Colonic mucosa (tissue), 4 donors: Measurements from ENCODE around the gene GNAI3. TPM values are rescaled to one million over a fixed set of nuclear protein-coding genes. Genes with fewer than 3 reads are reported as not detected.

Experiments
- DNase-seq: peaks from one replicate; pipeline ENCODE4 v3.0.0-alpha.2; 2020
- H3K27ac ChIP-seq: fragments of 200-600 bp; one replicate; pipeline ENCODE4 v1.8.0; 2021
- H3K27me3 ChIP-seq: fragments of 200-600 bp; one replicate; pipeline ENCODE4 v1.8.0; 2021
- H3K36me3 ChIP-seq: fragments of 200-600 bp; one replicate; pipeline ENCODE4 v1.8.0; 2021
- H3K4me1 ChIP-seq: fragments of 200-600 bp; one replicate; pipeline ENCODE4 v1.8.0; 2021; ENCODE audit warnings: mild to moderate bottlenecking
- H3K4me3 ChIP-seq: fragments of 200-600 bp; one replicate; pipeline ENCODE4 v1.8.0; 2021
- H3K9ac ChIP-seq, 2 donors: one replicate each; pipeline ENCODE4 v1.7.0; 2013; ENCODE audit warnings: control low read depth in 2 of 2, low read depth in 2 of 2, low read length in 2 of 2
- H3K9me3 ChIP-seq: fragments of 200-600 bp; one replicate; pipeline ENCODE4 v1.8.0; 2021
- CTCF ChIP-seq: fragments of 200-600 bp; IDR thresholded peaks from one replicate; pipeline ENCODE4 v1.8.0; 2022; ENCODE audit warnings: antibody characterized with exemption, mild to moderate bottlenecking
- intact Hi-C: fragments of 100-400 bp; cut with DNase I; formaldehyde crosslinking; loops from one replicate; pipeline ENCODE4 v1.14.1; 2022
- total RNA-seq, 2 donors: library from RNA; stranded (reverse); fragmentation: NEBNext Ultra II Directional in 1 of 2; extraction: Animal tissue kit (Norgen Biotek cat#: 25700) in 1 of 2; gene quantifications; one replicate each; pipeline ENCODE4 v1.2.1, GENCODE V29; 2021
- donor health status: healthy.
- donor health status: DM: no; HTN: no; CAD: no.
- donor health status: DM: no; HTN: no; CAD: no.

GNAI3 gene
- total RNA-seq, 2 donors from 2014 or later = 7.7 to 8.9 TPM

DNA sequence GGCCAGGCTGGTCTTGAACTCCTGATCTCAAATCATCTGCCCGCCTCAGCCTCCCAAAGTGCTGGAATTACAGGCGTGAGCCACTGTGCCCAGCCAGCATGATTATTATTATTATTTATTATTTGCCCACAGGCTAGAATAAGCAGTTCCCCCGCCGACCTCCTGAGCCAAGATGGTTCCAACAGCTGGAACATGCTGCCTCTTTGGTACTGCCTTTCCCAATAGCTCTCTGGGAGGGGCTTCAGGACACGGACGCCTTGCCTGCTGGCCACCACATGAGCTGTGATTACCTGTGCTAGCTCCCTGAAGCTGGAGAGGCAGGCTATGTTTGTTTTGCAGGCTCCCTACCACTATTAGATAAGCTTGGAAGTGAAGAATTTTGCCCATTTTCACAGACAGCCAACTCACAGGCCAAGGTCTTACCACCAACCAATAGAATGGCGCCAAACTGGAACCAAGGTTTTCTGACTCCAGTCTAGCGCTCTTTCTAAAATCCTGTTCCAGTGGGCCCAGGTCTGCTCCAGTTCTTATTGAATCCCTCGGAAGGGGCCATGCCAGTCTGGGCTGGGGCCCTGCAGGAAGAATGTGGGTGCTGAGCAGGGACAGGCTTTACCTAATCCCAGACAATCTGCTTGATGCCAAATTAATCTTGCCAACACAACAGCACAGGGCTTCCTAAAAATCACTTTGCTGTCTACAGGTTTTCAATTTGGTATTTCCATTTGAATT, 10.8 kb upstream of the GNAI3 start:
- Histone ChIP-seq H3K36me3 (no peaks in the 10 kb centered on the region), H3K27ac (no peak overlapping the region), H3K4me1 (peaks cover 2% of the 10 kb centered on the region), H3K4me3 (no peak overlapping the region), H3K27me3 (no peaks in the 10 kb centered on the region), H3K9me3 (no peaks in the 10 kb centered on the region), H3K9ac (no peak overlapping the region)
- intact Hi-C loops = loop anchor here (10.0 kb wide), 1 partner anchor 113 kb away; the partner anchor contains the start of gene PSMA5
- DNase-seq = no peak
- TF ChIP-seq CTCF = no peak

DNA sequence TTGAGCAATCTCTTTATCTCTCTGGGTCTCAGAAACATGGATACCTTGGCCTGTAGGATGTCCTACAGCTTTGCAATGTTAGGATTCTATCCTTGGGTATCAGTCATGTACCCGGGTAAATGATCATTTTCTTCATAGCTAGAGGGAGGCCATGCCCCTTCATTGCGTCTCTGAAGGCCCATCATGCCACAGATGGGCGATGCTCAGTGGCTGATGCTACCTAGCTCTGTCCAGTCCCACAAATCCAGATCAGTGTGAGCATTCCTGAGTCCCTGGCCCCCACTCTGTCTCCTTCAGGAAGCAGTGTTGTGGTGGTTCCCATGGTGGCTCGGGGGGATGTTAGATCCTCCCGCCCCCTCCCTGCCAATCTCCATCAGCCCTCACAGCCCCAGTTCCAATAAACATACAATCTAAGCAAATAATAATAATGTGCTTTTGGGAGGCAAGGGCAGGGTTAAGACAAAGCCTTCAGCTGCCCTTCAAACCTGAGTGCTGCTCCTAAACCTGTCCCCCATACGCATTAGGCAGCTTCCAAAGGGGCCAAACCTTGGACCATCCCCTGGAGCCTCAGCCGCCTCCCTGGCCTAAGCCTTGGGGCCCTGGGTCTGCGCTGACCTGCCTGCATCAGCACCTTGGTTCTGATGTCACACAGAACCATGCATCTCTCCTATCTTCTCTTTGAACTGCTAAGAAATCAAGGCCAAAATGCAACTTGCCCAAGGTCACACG, 9.4 kb upstream of the GNAI3 start:
- no peak for DNase-seq
- H3K4me1 ChIP-seq = no peaks in the 10 kb centered on the region
- H3K27me3 ChIP-seq = no peaks in the 10 kb centered on the region
- no peaks in the 10 kb centered on the region for H3K9me3 ChIP-seq
- H3K9ac ChIP-seq = no peak overlapping the region
- TF ChIP-seq CTCF = no peak
- H3K4me3 ChIP-seq = no peak overlapping the region
- no peaks in the 10 kb centered on the region for H3K36me3 ChIP-seq
- intact Hi-C loops = loop anchor here (10.0 kb wide), 1 partner anchor 114 kb away; the partner anchor contains the start of gene PSMA5
- H3K27ac ChIP-seq = no peak overlapping the region

GRCh38 chr1:109539676-109540075, 8.7 kb upstream of the GNAI3 start, which contains the start of gene GPR61:
Gene GPR61, plus strand, starts transcription at chr1:109539872. Its CDS starts 3,151 bp downstream, at chr1:109543023.
- Histone ChIP-seq H3K27ac (no peak within 1 kb of the TSS), H3K36me3 (no peaks in the 10 kb centered on the region), H3K9ac (no peak within 1 kb of the TSS), H3K9me3 (no peaks in the 10 kb centered on the region), H3K27me3 (no peaks in the 10 kb centered on the region), H3K4me3 (no peak within 1 kb of the TSS), H3K4me1 (no peaks in the 10 kb centered on the region)
- TF ChIP-seq CTCF = no peak
- intact Hi-C loops = loop anchor here (5.0 to 10.0 kb wide), 4 partner anchors 98 to 445 kb away; partner anchors contain the start of genes AHCYL1 and PSMA5
- no peak for DNase-seq

DNA sequence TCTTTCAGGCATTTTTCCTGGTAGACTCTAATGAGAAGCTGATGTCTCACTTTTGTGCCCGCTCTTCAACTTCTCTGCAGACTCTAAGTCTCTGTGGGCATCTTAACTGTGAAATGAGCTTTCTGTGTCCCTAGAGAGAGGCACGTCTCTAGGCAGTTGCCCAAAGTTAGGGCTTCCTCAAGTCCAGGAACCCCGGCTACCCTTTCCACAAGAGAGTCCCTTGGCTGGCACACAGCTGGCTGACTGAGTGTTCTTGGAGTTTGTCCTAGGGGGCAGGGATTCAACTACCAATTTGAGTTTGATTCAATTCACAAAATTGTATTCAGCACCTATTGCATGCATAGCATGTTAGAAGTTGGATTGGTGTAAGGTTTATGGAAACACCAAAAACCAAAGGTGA, 7.3 kb upstream of the GNAI3 start:
- no peak for TF ChIP-seq CTCF

DNA sequence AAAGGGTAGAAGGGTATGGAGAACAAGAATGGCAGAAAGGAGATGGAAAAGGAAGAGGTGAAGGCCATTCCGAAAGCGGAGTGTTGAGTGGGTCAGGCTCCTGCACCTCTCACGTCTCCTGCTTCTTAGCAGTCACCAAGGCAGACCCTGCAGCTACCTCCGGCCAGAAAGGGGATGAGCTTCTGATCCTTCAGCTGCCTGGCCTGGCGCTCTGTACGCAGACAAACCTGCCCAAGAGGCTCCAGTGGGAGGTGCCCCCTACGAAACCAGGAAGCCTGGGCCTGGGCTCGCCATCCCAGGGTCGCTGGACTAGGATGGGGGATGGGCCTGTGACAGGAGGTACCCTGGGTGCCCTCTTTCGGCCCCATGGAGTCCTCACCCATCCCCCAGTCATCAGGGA, 5.8 kb upstream of the GNAI3 start:
- Histone ChIP-seq H3K27ac (no peak overlapping the region), H3K4me3 (no peak overlapping the region), H3K36me3 (no peaks in the 10 kb centered on the region), H3K4me1 (no peaks in the 10 kb centered on the region), H3K9me3 (no peaks in the 10 kb centered on the region), H3K27me3 (no peaks in the 10 kb centered on the region), H3K9ac (no peak overlapping the region)
- no peak for TF ChIP-seq CTCF
- intact Hi-C loops = loop anchor here (5.0 to 10.0 kb wide), 3 partner anchors 95 to 442 kb away; partner anchors contain the start of gene AHCYL1
- DNase-seq = no peak

More for the DNA sequence above, 7.3 kb upstream of the GNAI3 start:
- Histone ChIP-seq H3K9ac (no peak overlapping the region), H3K4me3 (no peak overlapping the region), H3K4me1 (no peaks in the 10 kb centered on the region), H3K27ac (no peak overlapping the region), H3K27me3 (no peaks in the 10 kb centered on the region), H3K9me3 (no peaks in the 10 kb centered on the region), H3K36me3 (no peaks in the 10 kb centered on the region)
- no peak for DNase-seq
- intact Hi-C loops = loop anchor here (5.0 to 10.0 kb wide), 3 partner anchors 96 to 444 kb away; partner anchors contain the start of gene AHCYL1
